Panc1 (cell line): ENCODE data around the gene SMARCB1. TPM values are rescaled to one million over a fixed set of nuclear protein-coding genes. Genes with fewer than 3 reads are reported as not detected.

Experiments
- ATAC-seq: fragments of 200-7000 bp; cut with Tn5 transposase; 2 replicates; pipeline ENCODE4 v1.9.1; 2020; ENCODE audit warnings: mild to moderate bottlenecking, moderate library complexity
- BruUV-seq: library from RNA; stranded (reverse); fragments of 400-500 nt; replicated peaks from 2 replicates; lab custom pipeline; 2021; lab: Mats Ljungman, UMichigan
- CTCF ChIA-PET: fragments of 300-600 bp; sonication (Branson Sonifier 250); formaldehyde crosslinking; loops from one replicate; lab custom pipeline; 2022; ENCODE audit warnings: antibody characterized with exemption; lab: Charles Lee
- POLR2A ChIA-PET: fragments of 300-600 bp; sonication (Branson Sonifier 250); formaldehyde crosslinking; loops from one replicate; lab custom pipeline; 2022; ENCODE audit warnings: antibody characterized with exemption; lab: Charles Lee
- DNase-seq: peaks from one replicate; pipeline ENCODE4 v3.0.0-alpha.2; 2010; ENCODE audit warnings: low read depth, low spot score
- H3K27ac ChIP-seq: 2 replicates; pipeline ENCODE4 v1.5.1; 2011; ENCODE audit warnings: mild to moderate bottlenecking, low read length, inconsistent platforms
- H3K27me3 ChIP-seq: fragments of 200-500 bp; sonication (Bioruptor generic); 2 replicates; pipeline ENCODE4 v1.6.0; 2014; ENCODE audit warnings: low read length, inconsistent platforms; ENCODE audit not compliant: control insufficient read depth, insufficient read depth
- H3K36me3 ChIP-seq: fragments of 200-500 bp; sonication (Bioruptor generic); 2 replicates; pipeline ENCODE4 v1.5.1; 2014; ENCODE audit warnings: inconsistent platforms, mild to moderate bottlenecking, low read length, moderate library complexity; ENCODE audit not compliant: control insufficient read depth, insufficient read depth
- H3K4me1 ChIP-seq: 2 replicates; pipeline ENCODE4 v1.5.1; 2011; ENCODE audit warnings: inconsistent platforms, mild to moderate bottlenecking, low read length, moderate library complexity; ENCODE audit not compliant: control insufficient read depth, insufficient read depth
- H3K4me3 ChIP-seq, 2 experiments: 2 replicates each; pipeline ENCODE4 v1.5.1; 2011 to 2012; ENCODE audit warnings: low read depth in 2 of 2, low read length in 2 of 2, mild to moderate bottlenecking in 2 of 2, inconsistent platforms in 1 of 2, moderate library complexity in 1 of 2
- H3K9me3 ChIP-seq: fragments of 200-500 bp; sonication (Bioruptor generic); 2 replicates; pipeline ENCODE4 v1.5.1; 2014; ENCODE audit warnings: low read depth, mild to moderate bottlenecking, inconsistent platforms, low read length, moderate library complexity; ENCODE audit not compliant: control insufficient read depth, insufficient read depth
- CTCF ChIP-seq: fragments of 450-650 bp; IDR thresholded peaks from 2 replicates; pipeline ENCODE4 v1.5.1; 2017; ENCODE audit warnings: mild to moderate bottlenecking
- POLR2AphosphoS5 ChIP-seq: IDR thresholded peaks from 2 replicates; pipeline ENCODE4 v1.6.1; 2012; ENCODE audit warnings: mild to moderate bottlenecking, low read depth, low read length, moderate library complexity
- REST ChIP-seq, 2 experiments: IDR thresholded peaks; 2 replicates each; pipeline ENCODE4 v1.6.1; 2011 to 2012; ENCODE audit warnings: low read depth in 2 of 2, control low read depth in 1 of 2, low read length in 1 of 2, mild to moderate bottlenecking in 1 of 2, moderate library complexity in 1 of 2; ENCODE audit not compliant: insufficient read depth in 1 of 2
- SIN3A ChIP-seq: IDR thresholded peaks from 2 replicates; pipeline ENCODE4 v1.6.1; 2012; ENCODE audit warnings: low read depth, mild to moderate bottlenecking, low read length, moderate library complexity, borderline replicate concordance; ENCODE audit not compliant: insufficient read depth
- TCF7L2 ChIP-seq: IDR thresholded peaks from 2 replicates; pipeline ENCODE4 v1.6.1; 2011; ENCODE audit warnings: mild to moderate bottlenecking, low read depth, low read length, inconsistent platforms
- in situ Hi-C: cut with HindIII; loops from 2 replicates; pipeline ENCODE4 v1.10.0; 2016; ENCODE audit warnings: low sequenced_read_pairs, low pct_unique_long_range_greater_than_20kb
- intact Hi-C: fragments of 100-400 bp; cut with micrococcal nuclease; formaldehyde crosslinking; loops from one replicate; pipeline ENCODE4 v1.10.0; 2022; ENCODE audit not compliant: unreplicated experiment
- total RNA-seq: library from RNA; stranded (reverse); gene quantifications from one replicate; pipeline ENCODE4 v1.2.1, GENCODE V29; 2021; ENCODE audit not compliant: unreplicated experiment

SMARCB1 gene
- total RNA-seq, 1 experiment from 2014 or later: 70.2 TPM

- intact Hi-C loops (no loop called here), in situ Hi-C loops (no loop called here)
- Histone ChIP-seq H3K27me3 (no peaks in the 10 kb centered on the region), H3K36me3 (peaks cover 7% of the 10 kb centered on the region; the same call in 1 of the 2 replicates), H3K27ac (peak overlapping the region; percentile 82), H3K9me3 (no peaks in the 10 kb centered on the region), H3K4me1 (peaks cover 6% of the 10 kb centered on the region), H3K4me3 (peak overlapping the region; percentile 61 to 69)
- no peak for TF ChIP-seq SIN3A
- no peak for TF ChIP-seq POLR2AphosphoS5
- no peak for TF ChIP-seq CTCF
- no peak for TF ChIP-seq TCF7L2
- no peak for TF ChIP-seq REST (IDR thresholded peaks at IDR 0.05; ENCODE audit: insufficient read depth in 1 of 2, low read depth in 2 of 2, low read length in 1 of 2)
- POLR2A ChIA-PET: no interaction called here
- DNase-seq: no peak
- BruUV-seq: no TSS peak
- CTCF ChIA-PET: no interaction called here
- peak; percentile 55 for ATAC-seq
Observed at GRCh38 chr22:23751441-23751996, 35.2 kb upstream of the SMARCB1 start.

- TF ChIP-seq SIN3A (no peak), CTCF (no peak), POLR2AphosphoS5 (no peak), REST (IDR thresholded peaks at IDR 0.05; ENCODE audit: insufficient read depth in 1 of 2, low read depth in 2 of 2, low read length in 1 of 2) (no peak), TCF7L2 (no peak)
- DNase-seq: no peak
- intact Hi-C loops (no loop called here), in situ Hi-C loops (no loop called here)
- Histone ChIP-seq H3K36me3 (peaks cover 7% of the 10 kb centered on the region; the same call in 1 of the 2 replicates), H3K27ac (no peak overlapping the region), H3K9me3 (no peaks in the 10 kb centered on the region), H3K27me3 (no peaks in the 10 kb centered on the region), H3K4me3 (no peak overlapping the region), H3K4me1 (peaks cover 6% of the 10 kb centered on the region)
- CTCF ChIA-PET: no interaction called here
- no peak for ATAC-seq
- BruUV-seq: no TSS peak
- POLR2A ChIA-PET: no interaction called here
Observed at GRCh38 chr22:23752090-23752691, 34.6 kb upstream of the SMARCB1 start.
